Lower lobe of right lung (tissue), 2 donors: Measurements from ENCODE around the gene ZFHX3. TPM values are rescaled to one million over a fixed set of nuclear protein-coding genes. Genes with fewer than 3 reads are reported as not detected.

Experiments
- ATAC-seq, 2 donors: fragments of 200-7000 bp; cut with Tn5 transposase; one replicate each; pipeline ENCODE4 v1.9.1; 2020 to 2022; ENCODE audit warnings: mild to moderate bottlenecking in 2 of 2, moderate library complexity in 2 of 2
- DNase-seq: peaks from one replicate; pipeline ENCODE4 v3.0.0-alpha.2; 2020
- H3K27ac ChIP-seq: fragments of 200-600 bp; one replicate; pipeline ENCODE4 v1.8.0; 2022
- H3K27me3 ChIP-seq: fragments of 200-600 bp; one replicate; pipeline ENCODE4 v1.8.0; 2022; ENCODE audit warnings: low read depth
- H3K36me3 ChIP-seq: fragments of 200-600 bp; one replicate; pipeline ENCODE4 v1.8.0; 2022; ENCODE audit warnings: mild to moderate bottlenecking
- H3K4me1 ChIP-seq: fragments of 200-600 bp; one replicate; pipeline ENCODE4 v1.8.0; 2022
- H3K4me3 ChIP-seq: fragments of 200-600 bp; one replicate; pipeline ENCODE4 v1.8.0; 2022; ENCODE audit warnings: mild to moderate bottlenecking
- H3K9me3 ChIP-seq: fragments of 200-600 bp; one replicate; pipeline ENCODE4 v1.8.0; 2022
- CTCF ChIP-seq: fragments of 200-600 bp; IDR thresholded peaks from one replicate; pipeline ENCODE4 v1.8.0; 2022; ENCODE audit warnings: antibody characterized with exemption, mild to moderate bottlenecking
- intact Hi-C: fragments of 100-400 bp; cut with DNase I; formaldehyde crosslinking; loops from one replicate; pipeline ENCODE4 v1.11.0; 2022
- total RNA-seq: library from RNA; stranded (reverse); fragmentation: NEBNext Ultra II Directional; extraction: Animal tissue kit (Norgen Biotek cat#: 25700); gene quantifications from one replicate; pipeline ENCODE4 v1.2.1, GENCODE V29; 2021
- donor health status: DM: no; HTN: yes; CAD: no; lungs with severe emphysema.

Gene ZFHX3
- total RNA-seq, 1 donor from 2014 or later: 29.3 TPM

DNA sequence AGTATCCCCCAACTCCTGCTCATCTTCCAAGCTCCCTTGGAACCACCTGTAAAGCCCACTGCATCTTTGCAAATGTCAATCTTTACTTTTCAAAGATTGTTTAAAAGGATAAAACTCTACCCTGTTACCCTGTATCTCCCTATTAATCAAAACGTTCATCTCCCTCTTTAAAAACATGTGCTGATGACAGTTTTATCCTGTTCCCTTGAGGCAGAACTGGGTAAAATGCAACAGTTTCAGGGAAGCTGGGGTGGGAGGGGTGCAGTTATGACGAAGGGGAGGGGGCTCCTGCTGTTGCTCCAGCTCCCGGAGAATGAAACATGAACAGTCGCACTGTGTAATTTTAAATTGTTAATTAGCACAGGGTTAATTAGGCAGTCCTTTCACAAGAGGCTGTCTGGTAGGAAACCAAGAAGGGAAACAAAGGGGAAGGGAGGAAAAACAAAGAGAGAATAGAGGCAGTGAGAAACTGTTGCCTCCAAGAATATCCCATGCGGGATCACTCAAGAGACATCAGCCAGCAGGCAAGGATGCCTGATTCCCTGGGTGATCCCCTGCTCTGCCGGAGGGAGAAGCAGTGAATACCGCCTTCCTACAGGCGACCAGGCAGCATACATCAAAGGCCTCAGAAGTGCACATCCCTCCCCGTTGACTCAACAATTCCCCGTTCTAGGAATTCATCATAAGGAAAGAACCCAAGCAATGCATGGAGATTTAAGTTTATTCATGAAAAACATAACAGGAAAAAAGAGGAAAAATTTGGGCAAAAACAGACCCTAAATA, 84.2 kb downstream of the ZFHX3 start:
- ATAC-seq: no peak
- no peak for TF ChIP-seq CTCF
- intact Hi-C loops: no loop called here

DNA sequence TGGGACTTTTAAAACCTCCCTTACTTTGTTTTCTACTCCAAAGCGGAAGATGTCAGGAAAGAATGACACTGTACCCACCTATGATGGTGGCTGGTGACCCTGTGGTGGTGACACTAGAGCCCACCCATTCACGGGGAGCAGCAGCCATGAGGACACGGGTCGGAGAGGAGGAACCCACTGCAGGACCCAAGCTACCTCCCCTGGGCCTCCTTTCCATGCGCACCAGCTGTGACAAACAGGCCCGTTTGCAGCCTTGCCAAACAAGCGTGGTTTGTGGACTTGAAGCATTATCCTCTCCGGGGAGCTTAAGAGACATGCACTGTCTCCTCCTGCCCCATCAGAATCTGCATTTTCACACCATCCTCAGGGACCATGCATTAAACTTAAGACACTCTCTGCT, 85.6 kb downstream of the ZFHX3 start:
- H3K4me1 ChIP-seq: no peaks in the 10 kb centered on the region
- H3K27me3 ChIP-seq: no peaks in the 10 kb centered on the region
- no peaks in the 10 kb centered on the region for H3K9me3 ChIP-seq
- no peak for TF ChIP-seq CTCF
- H3K4me3 ChIP-seq: no peak overlapping the region
- H3K27ac ChIP-seq: no peak overlapping the region
- DNase-seq (no peak), ATAC-seq (no peak)
- peaks cover 23% of the 10 kb centered on the region for H3K36me3 ChIP-seq
- intact Hi-C loops: no loop called here

More for the DNA sequence above, 84.2 kb downstream of the ZFHX3 start:
- no peaks in the 10 kb centered on the region for H3K27me3 ChIP-seq
- H3K4me1 ChIP-seq: peaks cover 1% of the 10 kb centered on the region
- H3K4me3 ChIP-seq: no peak overlapping the region
- no peaks in the 10 kb centered on the region for H3K9me3 ChIP-seq
- no peak for DNase-seq
- H3K36me3 ChIP-seq: peaks cover 10% of the 10 kb centered on the region
- no peak overlapping the region for H3K27ac ChIP-seq

DNA sequence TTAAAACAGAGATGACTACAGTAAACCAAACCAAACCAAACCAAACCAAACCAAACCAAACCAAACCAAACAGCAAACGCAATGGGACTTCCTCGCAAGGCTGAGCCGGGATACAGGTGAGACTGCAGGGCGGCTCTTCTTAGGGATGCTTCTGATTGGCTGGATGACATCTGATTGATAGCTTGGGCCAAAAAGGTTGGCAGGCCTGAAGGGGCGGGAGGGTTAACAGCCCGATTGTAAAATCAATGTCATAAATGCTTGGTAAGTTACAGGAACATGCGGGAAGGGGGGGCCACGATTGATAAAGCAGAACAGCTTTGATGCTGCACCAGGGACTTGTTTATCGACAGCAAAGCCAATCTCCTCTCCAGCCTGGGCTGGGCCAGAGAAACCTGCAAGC, 86.1 kb downstream of the ZFHX3 start:
- intact Hi-C loops: no loop called here
- no peak overlapping the region for H3K27ac ChIP-seq
- ATAC-seq (no peak), DNase-seq (no peak)
- peaks cover 23% of the 10 kb centered on the region for H3K36me3 ChIP-seq
- H3K4me3 ChIP-seq: no peak overlapping the region
- TF ChIP-seq CTCF: no peak
- H3K9me3 ChIP-seq: no peaks in the 10 kb centered on the region
- H3K4me1 ChIP-seq: no peaks in the 10 kb centered on the region
- no peaks in the 10 kb centered on the region for H3K27me3 ChIP-seq

- H3K27ac ChIP-seq: no peak overlapping the region
- H3K4me3 ChIP-seq: no peak overlapping the region
- H3K4me1 ChIP-seq: no peaks in the 10 kb centered on the region
- DNase-seq (no peak), ATAC-seq (peak in 1 of 2 donors; percentile 20)
- H3K27me3 ChIP-seq: no peaks in the 10 kb centered on the region
- intact Hi-C loops: no loop called here
- peaks cover 23% of the 10 kb centered on the region for H3K36me3 ChIP-seq
- TF ChIP-seq CTCF: no peak
- H3K9me3 ChIP-seq: no peaks in the 10 kb centered on the region
Measured at GRCh38 chr16:72961115-72961832, 86.7 kb downstream of the ZFHX3 start.

- no peak overlapping the region for H3K27ac ChIP-seq
- H3K4me3 ChIP-seq: no peak overlapping the region
- intact Hi-C loops: no loop called here
- H3K36me3 ChIP-seq: peaks cover 23% of the 10 kb centered on the region
- H3K4me1 ChIP-seq: no peaks in the 10 kb centered on the region
- ATAC-seq (peak in 1 of 2 donors; percentile 23), DNase-seq (no peak)
- TF ChIP-seq CTCF: no peak
- H3K9me3 ChIP-seq: no peaks in the 10 kb centered on the region
- no peaks in the 10 kb centered on the region for H3K27me3 ChIP-seq
Measured at GRCh38 chr16:72960101-72960500, 87.8 kb downstream of the ZFHX3 start.
